ENCODE measurements around the gene CCL4.

GRCh38 chr17:36127199-36127893, 23.7 kb downstream of the CCL4 start:
- TF ChIP-seq CTCF (IDR thresholded peaks at IDR 0.05) (no peak), POLR2A (IDR thresholded peaks at IDR 0.05) (no peak)
